GM19397 (cell line): Measurements from ENCODE around the gene TP53RK.

Source experiments
- ATAC-seq: cut with Tn5 transposase; IDR thresholded peaks from one replicate; pipeline ENCODE4 v1.9.1; 2021; ENCODE audit warnings: mild to moderate bottlenecking, moderate library complexity; ENCODE audit not compliant: unreplicated experiment

TP53RK gene

DNA sequence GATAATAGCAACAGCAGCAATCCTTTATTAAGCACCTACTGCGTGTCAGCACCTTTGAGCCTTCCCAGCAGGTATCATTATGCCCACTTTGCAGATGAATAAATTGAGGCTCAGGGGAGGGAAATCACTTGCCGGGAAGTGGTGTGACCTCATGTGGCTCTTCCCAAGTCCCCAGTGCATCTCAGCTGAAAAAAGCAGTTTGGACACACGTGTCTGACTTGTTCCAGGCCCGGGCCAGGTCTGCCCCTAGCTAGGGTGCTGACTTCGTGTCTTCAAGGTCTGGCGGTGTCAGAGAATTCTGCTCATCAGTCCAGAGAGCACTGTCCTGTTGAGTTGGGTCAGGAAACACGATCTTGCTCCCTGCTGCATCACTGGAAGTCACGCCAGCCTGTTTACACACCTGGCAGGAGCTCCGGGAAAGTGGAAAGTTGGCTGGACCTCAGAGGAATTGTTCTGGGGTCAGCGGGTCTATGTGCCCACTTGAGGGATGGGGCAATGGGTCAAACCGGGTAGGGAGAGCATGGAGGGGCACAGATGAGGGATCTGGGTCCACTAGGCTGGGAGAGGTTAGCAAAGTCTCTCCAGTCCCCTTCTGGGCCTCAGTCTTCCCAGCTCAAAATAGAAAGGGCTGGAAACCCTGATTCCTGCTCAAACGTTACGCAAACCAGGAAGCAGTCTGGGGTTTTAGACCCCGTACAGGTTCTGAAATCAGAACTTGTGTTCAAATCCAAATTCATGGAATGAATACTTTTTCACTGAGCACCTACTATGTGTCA lies 48.5 kb downstream of the TP53RK start:
- ATAC-seq: no peak

GRCh38 chr20:46640044-46640443 lies 49.2 kb downstream of the TP53RK start:
- no peak for ATAC-seq

GRCh38 chr20:46639587-46639986 lies 49.7 kb downstream of the TP53RK start:
- no peak for ATAC-seq

DNA sequence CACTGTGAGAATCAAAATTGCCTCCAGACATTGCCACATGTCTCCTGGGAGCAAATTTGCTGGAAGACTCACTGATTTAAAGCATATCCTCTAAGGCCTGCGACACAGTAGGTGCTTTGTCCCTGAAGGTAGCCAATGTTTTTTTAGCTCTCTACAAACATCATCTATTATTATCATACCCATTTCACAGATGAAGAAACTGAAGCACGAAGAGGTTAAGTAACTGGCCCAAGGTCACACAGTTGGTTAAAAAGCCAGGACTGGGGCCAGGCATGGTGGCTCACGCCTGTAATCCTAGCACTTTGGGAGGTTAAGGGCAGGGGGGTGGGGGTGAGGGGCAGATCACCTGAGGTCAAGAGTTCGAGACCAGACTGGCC lies 50.4 kb downstream of the TP53RK start:
- no peak for ATAC-seq

DNA sequence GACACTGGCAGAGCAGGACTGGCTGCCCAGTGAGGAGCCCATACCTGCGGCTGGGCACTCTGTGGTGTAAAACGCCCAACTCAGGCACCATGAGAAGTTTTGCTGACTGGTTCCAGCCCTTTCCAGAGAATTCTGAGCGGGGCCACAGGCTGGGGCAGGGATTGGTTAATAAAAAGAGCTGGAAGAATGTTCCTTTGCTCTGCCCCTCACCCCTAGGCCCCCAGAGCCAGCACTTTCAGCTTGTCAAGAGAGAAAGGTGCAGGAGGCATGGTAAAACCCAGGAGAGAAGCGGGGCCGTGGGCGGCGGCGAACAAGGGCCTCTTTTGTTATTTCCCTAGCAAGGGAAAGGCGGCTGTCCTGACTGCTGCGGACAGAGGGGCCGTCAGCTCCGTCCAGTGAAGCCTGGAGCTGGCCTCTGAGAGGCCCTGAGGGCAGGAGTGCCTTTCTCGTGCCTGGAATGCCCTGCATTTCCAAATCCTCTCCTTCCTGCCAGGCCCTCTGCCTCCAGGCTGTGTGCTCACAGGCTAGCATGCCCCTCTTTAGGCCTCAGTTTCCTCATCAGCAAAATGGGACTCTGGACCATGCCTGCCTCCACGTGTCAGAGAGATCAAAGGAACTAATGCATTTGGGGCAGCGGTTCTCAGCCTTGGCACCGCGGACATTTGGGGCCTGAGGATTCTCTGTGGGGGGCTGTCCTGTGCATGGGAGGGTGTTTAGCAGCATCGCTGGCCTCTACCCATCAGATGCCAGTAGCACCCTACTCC lies 50.9 kb downstream of the TP53RK start:
- no peak for ATAC-seq

DNA sequence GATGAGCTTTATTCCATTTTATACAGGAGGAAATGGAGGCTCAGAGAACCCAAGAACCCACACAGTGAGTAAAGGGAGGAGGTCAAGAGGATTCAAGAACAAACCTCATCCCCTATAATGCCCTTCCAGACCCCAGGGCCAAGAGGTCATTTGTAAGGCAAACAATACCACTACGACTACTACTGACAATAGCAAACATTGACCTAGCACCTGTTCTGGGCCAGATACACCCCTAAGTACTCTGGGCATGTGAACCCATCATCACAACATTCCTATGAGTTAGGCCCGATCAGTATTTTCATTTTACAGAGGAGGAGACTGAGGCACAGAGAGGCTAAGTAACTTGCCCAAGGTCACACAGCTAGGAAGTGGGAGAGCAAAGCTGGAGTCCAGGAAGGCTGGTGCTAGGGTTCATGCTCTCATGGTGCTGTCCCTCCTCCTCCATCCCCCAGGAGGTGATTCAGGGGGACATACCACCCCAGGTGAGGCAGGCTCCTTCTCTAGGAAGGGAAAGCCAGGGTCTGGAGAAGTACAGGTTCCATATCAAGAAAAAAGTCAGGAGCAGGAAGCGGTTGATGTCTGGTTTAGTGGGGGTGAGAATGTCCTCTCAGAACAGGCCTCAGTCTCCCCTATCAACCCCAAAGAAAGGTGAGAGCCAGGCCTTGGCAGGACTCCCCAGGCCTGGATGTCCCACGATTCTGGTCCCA lies 51.7 kb downstream of the TP53RK start:
- no peak for ATAC-seq

DNA sequence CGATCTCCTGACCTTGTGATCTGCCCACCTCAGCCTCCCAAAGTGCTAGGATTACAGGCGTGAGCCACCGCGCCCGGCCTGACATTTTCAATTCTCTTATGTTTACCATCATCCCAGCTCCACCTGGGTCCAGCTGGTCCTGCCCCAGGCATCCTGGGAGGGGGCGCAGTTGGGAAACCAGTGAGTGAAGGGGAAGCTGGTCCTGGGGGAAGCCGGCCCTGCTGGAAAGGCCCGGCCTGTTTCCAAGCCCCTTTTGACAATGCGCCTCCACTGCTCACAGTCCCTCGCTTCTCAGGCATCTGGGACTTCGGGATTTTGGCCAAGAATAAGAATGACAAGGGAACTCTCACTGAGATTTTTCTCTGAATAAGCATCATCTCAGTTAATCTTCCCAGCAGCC lies 52.2 kb downstream of the TP53RK start:
- ATAC-seq: no peak

GRCh38 chr20:46636514-46636913 lies 52.7 kb downstream of the TP53RK start:
- no peak for ATAC-seq

DNA sequence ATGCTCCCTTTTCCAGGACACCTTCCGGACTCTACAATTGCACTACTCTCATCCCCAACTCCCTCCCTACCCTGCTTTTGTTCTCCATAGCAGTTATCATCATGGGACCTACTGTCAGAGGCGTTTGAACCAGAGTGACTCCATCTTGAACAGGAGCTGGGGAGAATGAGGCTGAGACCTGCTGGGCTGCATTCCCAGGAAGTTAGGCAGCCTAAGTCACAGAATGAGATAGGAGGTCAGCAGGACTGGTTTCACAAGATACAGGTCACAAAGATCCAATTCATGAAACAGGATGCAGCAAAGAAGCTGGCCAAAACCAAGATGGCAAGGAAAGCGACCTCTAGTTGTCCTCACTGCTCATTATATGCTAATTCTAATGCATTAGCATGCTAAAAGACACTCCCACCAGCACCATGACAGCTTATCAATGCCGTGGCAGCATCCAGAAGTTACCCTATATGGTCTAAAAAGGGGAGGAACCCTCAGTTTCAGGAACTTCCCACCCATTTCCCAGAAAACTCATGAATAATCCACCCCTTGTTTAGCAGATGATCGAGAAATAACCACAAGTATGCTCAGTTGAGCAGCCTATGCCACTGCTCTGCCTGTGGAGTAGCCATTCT lies 53.6 kb downstream of the TP53RK start:
- ATAC-seq: no peak

DNA sequence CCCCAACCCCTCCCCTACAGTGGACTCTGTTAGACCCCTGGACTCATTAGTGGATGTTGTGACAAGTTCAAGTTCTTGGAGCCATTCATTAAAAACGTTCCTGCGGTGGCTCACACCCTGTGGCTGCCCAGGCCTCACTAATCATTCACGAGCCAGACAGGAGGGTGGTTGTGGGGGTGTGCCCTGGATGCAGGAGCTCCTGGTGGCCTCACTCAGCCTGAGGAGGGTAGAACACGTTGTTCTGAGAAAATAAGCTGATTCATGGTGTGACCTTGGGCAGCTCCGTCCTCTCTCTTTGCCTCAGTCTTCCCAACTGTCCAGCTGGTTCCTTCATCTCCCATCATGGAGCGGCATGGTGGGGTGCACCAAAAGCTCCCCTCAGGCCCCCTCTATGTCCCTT lies 54.7 kb downstream of the TP53RK start:
- ATAC-seq: no peak
